Natural killer cell (primary cell): Measurements from ENCODE around the gene SLC25A10. TPM values are rescaled to one million over a fixed set of nuclear protein-coding genes. Genes with fewer than 3 reads are reported as not detected.

ENCODE experiments used
- ATAC-seq, 3 donors: fragments of 150-1000 bp in 2 of 3; fragments of 200-7000 bp in 1 of 3; cut with Tn5 transposase; 1 replicate in 1 of 3; 2 replicates in 2 of 3; pipeline ENCODE4 v1.10.0; 2021; ENCODE audit warnings: mild to moderate bottlenecking in 2 of 3, moderate library complexity in 2 of 3
- DNase-seq, 2 donors: peaks; one replicate each; pipeline versions ENCODE4 v3.0.0 to v3.0.0-alpha.2; 2013 to 2021; ENCODE audit warnings: mixed read lengths in 1 of 2
- H3K27ac ChIP-seq: one replicate; pipeline ENCODE4 v1.5.1; 2013; ENCODE audit warnings: mild to moderate bottlenecking, low read length
- H3K27me3 ChIP-seq: one replicate; pipeline ENCODE4 v1.6.1; 2013; ENCODE audit warnings: low read length; ENCODE audit not compliant: control insufficient read depth, insufficient read depth
- H3K36me3 ChIP-seq: one replicate; pipeline ENCODE4 v1.6.1; 2013; ENCODE audit warnings: low read length; ENCODE audit not compliant: control insufficient read depth, insufficient read depth
- H3K4me1 ChIP-seq: one replicate; pipeline ENCODE4 v1.6.1; 2013; ENCODE audit warnings: low read length; ENCODE audit not compliant: control insufficient read depth, insufficient read depth
- H3K4me3 ChIP-seq: one replicate; pipeline ENCODE4 v1.5.1; 2013; ENCODE audit warnings: low read length
- H3K9me3 ChIP-seq: one replicate; pipeline ENCODE4 v1.6.1; 2013; ENCODE audit warnings: low read length; ENCODE audit not compliant: control insufficient read depth, insufficient read depth
- H3K27ac Mint-ChIP-seq, 2 donors: one replicate each; pipeline ENCODE4 v1.8.0; 2022; ENCODE audit warnings: mild to moderate bottlenecking in 2 of 2, mixed read lengths in 2 of 2, moderate library complexity in 1 of 2
- H3K27me3 Mint-ChIP-seq, 2 donors: one replicate each; pipeline ENCODE4 v1.8.0; 2022; ENCODE audit warnings: low read depth in 2 of 2, mixed read lengths in 2 of 2
- H3K36me3 Mint-ChIP-seq: one replicate; pipeline ENCODE4 v1.8.0; 2022; ENCODE audit warnings: mixed read lengths
- H3K4me1 Mint-ChIP-seq, 2 donors: one replicate each; pipeline ENCODE4 v1.8.0; 2022; ENCODE audit warnings: mixed read lengths in 2 of 2
- H3K4me3 Mint-ChIP-seq: one replicate; pipeline ENCODE4 v1.8.0; 2022; ENCODE audit warnings: mild to moderate bottlenecking, moderate library complexity, mixed read lengths
- H3K9me3 Mint-ChIP-seq, 2 donors: one replicate each; pipeline ENCODE4 v1.8.0; 2022; ENCODE audit warnings: mixed read lengths in 2 of 2
- CTCF ChIP-seq: fragments of 200-600 bp; IDR thresholded peaks from one replicate; pipeline ENCODE4 v1.8.0; 2022; ENCODE audit warnings: antibody characterized with exemption
- WGBS: methylation state at CpG from one replicate; pipeline ENCODE4 v1.1.7; 2013; ENCODE audit warnings: missing lambda C conversion rate; ENCODE audit not compliant: insufficient coverage; 5-methylcytosine and 5-hydroxymethylcytosine counted together
- intact Hi-C: fragments of 100-400 bp; cut with micrococcal nuclease; formaldehyde crosslinking; loops from one replicate; pipeline ENCODE4 v1.14.2; 2022
- total RNA-seq, 4 donors: library from RNA; stranded (reverse); fragments of 120-200 nt in 1 of 4; gene quantifications; one replicate each; pipeline versions ENCODE4 v1.2.3 to v1.2.4, GENCODE V29; 2013 to 2022

The SLC25A10 gene
- total RNA-seq, 3 donors from 2014 or later (not counting 1 experiment from before 2014, with no cell fraction given), result 5.7 to 6.3 (median 5.8) TPM

- Mint-ChIP-seq H3K9me3 (no peaks in the 10 kb centered on the region), H3K36me3 (no peaks in the 10 kb centered on the region), H3K4me3 (peak overlapping the region; percentile 86), H3K27me3 (no peaks in the 10 kb centered on the region), H3K4me1 (peaks cover 14 to 26% of the 10 kb centered on the region in 2 donors), H3K27ac (peak overlapping the region; percentile 29 to 53)
- no peak for TF ChIP-seq CTCF
- no peak overlapping the region for H3K27ac ChIP-seq
- no peaks in the 10 kb centered on the region for H3K36me3 ChIP-seq
- no peaks in the 10 kb centered on the region for H3K9me3 ChIP-seq
- DNase-seq, result no peak
- H3K27me3 ChIP-seq, result no peaks in the 10 kb centered on the region
- peaks cover 32% of the 10 kb centered on the region for H3K4me1 ChIP-seq
- WGBS, result 66% methylated on average over 18 of the region's 18 CpGs
- no peak overlapping the region for H3K4me3 ChIP-seq
- no peak for ATAC-seq
- intact Hi-C loops, result no loop called here
Observed at GRCh38 chr17:81713004-81713555, 996 bp downstream of the SLC25A10 start.

GRCh38 chr17:81713556-81714411, 1.7 kb downstream of the SLC25A10 start:
- 90% methylated on average over 36 of the region's 36 CpGs for WGBS
- H3K4me1 Mint-ChIP-seq, result peaks cover 14 to 26% of the 10 kb centered on the region in 2 donors

GRCh38 chr17:81714412-81715106, 2.5 kb downstream of the SLC25A10 start:
- Mint-ChIP-seq H3K9me3 (no peaks in the 10 kb centered on the region), H3K36me3 (no peaks in the 10 kb centered on the region), H3K27ac (no peak overlapping the region), H3K4me3 (no peak overlapping the region), H3K27me3 (no peaks in the 10 kb centered on the region), H3K4me1 (peaks cover 14 to 26% of the 10 kb centered on the region in 2 donors)
- H3K27me3 ChIP-seq, result no peaks in the 10 kb centered on the region
- 96% methylated on average over 39 of the region's 39 CpGs for WGBS
- H3K4me1 ChIP-seq, result peaks cover 32% of the 10 kb centered on the region
- intact Hi-C loops, result no loop called here
- DNase-seq, result peak in 1 of 2 donors; percentile 7
- no peak overlapping the region for H3K4me3 ChIP-seq
- no peaks in the 10 kb centered on the region for H3K9me3 ChIP-seq
- no peaks in the 10 kb centered on the region for H3K36me3 ChIP-seq
- TF ChIP-seq CTCF, result no peak
- ATAC-seq, result no peak
- H3K27ac ChIP-seq, result no peak overlapping the region

More at GRCh38 chr17:81713556-81714411, 1.7 kb downstream of the SLC25A10 start:
- Histone ChIP-seq H3K4me1 (peaks cover 32% of the 10 kb centered on the region), H3K36me3 (no peaks in the 10 kb centered on the region), H3K27me3 (no peaks in the 10 kb centered on the region), H3K4me3 (no peak overlapping the region), H3K9me3 (no peaks in the 10 kb centered on the region), H3K27ac (no peak overlapping the region)
- intact Hi-C loops, result no loop called here
- TF ChIP-seq CTCF, result no peak
- DNase-seq, result no peak
- no peaks in the 10 kb centered on the region for H3K36me3 Mint-ChIP-seq
- no peaks in the 10 kb centered on the region for H3K9me3 Mint-ChIP-seq
- H3K27me3 Mint-ChIP-seq, result no peaks in the 10 kb centered on the region
- H3K27ac Mint-ChIP-seq, result no peak overlapping the region
- ATAC-seq, result no peak
- H3K4me3 Mint-ChIP-seq, result peak overlapping the region; percentile 9
